Measurements from ENCODE around the gene EXD3.

The EXD3 gene

GRCh38 chr9:137375321-137376058 lies 47.5 kb downstream of the EXD3 start:
- TF ChIP-seq RAD21 (IDR thresholded peaks at IDR 0.05; ENCODE audit: low read depth) (no peak), EGR1 (IDR thresholded peaks at IDR 0.05) (no peak), REST (IDR thresholded peaks at IDR 0.05; ENCODE audit: low read depth) (no peak)

GRCh38 chr9:137374131-137374845 lies 48.7 kb downstream of the EXD3 start:
- no peak for TF ChIP-seq REST (IDR thresholded peaks at IDR 0.05; ENCODE audit: low read depth)
- TF ChIP-seq EP300 (IDR thresholded peaks at IDR 0.05; ENCODE audit: borderline replicate concordance), result no peak

GRCh38 chr9:137373611-137373980 lies 49.4 kb downstream of the EXD3 start:
- TF ChIP-seq FOXM1 (IDR thresholded peaks at IDR 0.05; ENCODE audit: borderline replicate concordance, low read depth) (no peak), EP300 (IDR thresholded peaks at IDR 0.05; ENCODE audit: borderline replicate concordance) (peak; percentile 57; the same call in 1 of the 2 replicates)

GRCh38 chr9:137372693-137373610 lies 50.0 kb downstream of the EXD3 start:
- TF ChIP-seq TEAD4 (IDR thresholded peaks at IDR 0.05) (no peak), NFIC (IDR thresholded peaks at IDR 0.05) (no peak), TCF12 (IDR thresholded peaks at IDR 0.05; ENCODE audit: low read depth) (no peak), MAX (IDR thresholded peaks at IDR 0.05) (no peak), USF1 (IDR thresholded peaks at IDR 0.05) (no peak), ZBTB7A (IDR thresholded peaks at IDR 0.05; ENCODE audit: low read depth) (no peak), RAD21 (IDR thresholded peaks at IDR 0.05; ENCODE audit: low read depth) (no peak)

GRCh38 chr9:137371946-137372651 lies 50.9 kb downstream of the EXD3 start:
- TF ChIP-seq NFIC (IDR thresholded peaks at IDR 0.05), result no peak
- no peak for TF ChIP-seq TCF12 (IDR thresholded peaks at IDR 0.05; ENCODE audit: low read depth)
- TF ChIP-seq RAD21 (IDR thresholded peaks at IDR 0.05; ENCODE audit: low read depth), result no peak
- TF ChIP-seq TEAD4 (IDR thresholded peaks at IDR 0.05), result no peak
- no peak for TF ChIP-seq EGR1 (IDR thresholded peaks at IDR 0.05)
- TF ChIP-seq EP300 (IDR thresholded peaks at IDR 0.05; ENCODE audit: borderline replicate concordance), result no peak
- no peak for TF ChIP-seq REST (IDR thresholded peaks at IDR 0.05; ENCODE audit: low read depth)
- TF ChIP-seq MAX (IDR thresholded peaks at IDR 0.05), result no peak
- TF ChIP-seq YY1 (IDR thresholded peaks at IDR 0.05; ENCODE audit: low read depth), result no peak
- no peak for TF ChIP-seq ZBTB7A (IDR thresholded peaks at IDR 0.05; ENCODE audit: low read depth)
- TF ChIP-seq CEBPB (IDR thresholded peaks at IDR 0.05), result no peak
- TF ChIP-seq TAF1 (IDR thresholded peaks at IDR 0.05; ENCODE audit: low read depth), result no peak
- no peak for TF ChIP-seq CREB1 (IDR thresholded peaks at IDR 0.05; ENCODE audit: low read depth)
- TF ChIP-seq FOXM1 (IDR thresholded peaks at IDR 0.05; ENCODE audit: borderline replicate concordance, low read depth), result no peak

Measured in Ishikawa (cell line).